SK-N-SH treated with all-trans-retinoic acid at 6 μM for 48 hours (cell line): Measurements from ENCODE around the gene GRPEL2.

Experiments
- ATAC-seq: fragments of 200-7000 bp; cut with Tn5 transposase; 3 replicates; pipeline ENCODE4 v1.9.1; 2020; ENCODE audit warnings: mild to moderate bottlenecking, moderate library complexity
- ARNTL ChIP-seq: fragments of 450-650 bp; formaldehyde crosslinking; IDR thresholded peaks from 2 replicates; pipeline ENCODE4 v1.5.0; 2020; ENCODE audit warnings: low read depth, mild to moderate bottlenecking, moderate library complexity, borderline replicate concordance
- BACH2 ChIP-seq: fragments of 250-450 bp; sonication (Bioruptor Pico); IDR thresholded peaks from 2 replicates; pipeline ENCODE4 v1.9.0; 2021; ENCODE audit warnings: mild to moderate bottlenecking, borderline replicate concordance
- CREB5 ChIP-seq: fragments of 250-450 bp; sonication (Bioruptor Pico); IDR thresholded peaks from 2 replicates; pipeline ENCODE4 v1.5.1; 2020; ENCODE audit warnings: low read depth, mild to moderate bottlenecking, moderate library complexity
- CSDC2 ChIP-seq: fragments of 250-450 bp; sonication (Bioruptor Pico); IDR thresholded peaks from 2 replicates; pipeline ENCODE4 v1.5.0; 2020; ENCODE audit warnings: mild to moderate bottlenecking, moderate library complexity
- ESRRG ChIP-seq: fragments of 250-450 bp; sonication (Bioruptor Pico); IDR thresholded peaks from 2 replicates; pipeline ENCODE4 v1.6.1; 2021; ENCODE audit warnings: mild to moderate bottlenecking
- GLIS3 ChIP-seq: fragments of 250-450 bp; sonication (Bioruptor Pico); IDR thresholded peaks from 2 replicates; pipeline ENCODE4 v1.5.0; 2020; ENCODE audit warnings: mild to moderate bottlenecking, moderate library complexity
- ISL1 ChIP-seq: fragments of 250-450 bp; sonication (Bioruptor Pico); IDR thresholded peaks from 2 replicates; pipeline ENCODE4 v2.1.2; 2022; ENCODE audit warnings: mild to moderate bottlenecking, moderate library complexity
- PATZ1 ChIP-seq: fragments of 250-450 bp; sonication (Bioruptor Pico); IDR thresholded peaks from 2 replicates; pipeline ENCODE4 v1.8.0; 2020; ENCODE audit warnings: mild to moderate bottlenecking, moderate library complexity, borderline replicate concordance
- PPARA ChIP-seq: fragments of 250-450 bp; sonication (Bioruptor Pico); IDR thresholded peaks from 2 replicates; pipeline ENCODE4 v1.5.0; 2020; ENCODE audit warnings: mild to moderate bottlenecking, borderline replicate concordance
- RARB ChIP-seq: fragments of 250-450 bp; sonication (Bioruptor Pico); IDR thresholded peaks from 2 replicates; pipeline ENCODE4 v1.8.0; 2021; ENCODE audit warnings: mild to moderate bottlenecking, moderate library complexity
- SNAI2 ChIP-seq: fragments of 250-450 bp; sonication (Bioruptor Pico); IDR thresholded peaks from 2 replicates; pipeline ENCODE4 v1.5.0; 2020; ENCODE audit warnings: mild to moderate bottlenecking, moderate library complexity
- TCF4 ChIP-seq: fragments of 250-450 bp; sonication (Bioruptor Pico); IDR thresholded peaks from 2 replicates; pipeline ENCODE4 v1.8.0; 2021; ENCODE audit warnings: mild to moderate bottlenecking, moderate library complexity, borderline replicate concordance
- TOX ChIP-seq: fragments of 250-450 bp; sonication (Bioruptor Pico); IDR thresholded peaks from 2 replicates; pipeline ENCODE4 v1.8.0; 2021; ENCODE audit warnings: mild to moderate bottlenecking, moderate library complexity, borderline replicate concordance
- TSHZ2 ChIP-seq: fragments of 250-450 bp; sonication (Bioruptor Pico); IDR thresholded peaks from 2 replicates; pipeline ENCODE4 v1.5.0; 2020; ENCODE audit warnings: mild to moderate bottlenecking, moderate library complexity
- ZC3H10 ChIP-seq: fragments of 250-450 bp; sonication (Bioruptor Pico); IDR thresholded peaks from 2 replicates; pipeline ENCODE4 v1.5.1; 2021; ENCODE audit warnings: mild to moderate bottlenecking, moderate library complexity
- ZFP30 ChIP-seq: fragments of 450-650 bp; formaldehyde crosslinking; IDR thresholded peaks from 2 replicates; pipeline ENCODE4 v1.5.0; 2022; ENCODE audit warnings: mild to moderate bottlenecking, moderate library complexity
- ZNF565 ChIP-seq: fragments of 450-650 bp; formaldehyde crosslinking; conservative IDR thresholded peaks from 2 replicates; pipeline ENCODE4 v1.5.0; 2020; ENCODE audit warnings: low read depth, mild to moderate bottlenecking, moderate library complexity
- ZNF70 ChIP-seq: fragments of 450-650 bp; formaldehyde crosslinking; IDR thresholded peaks from 2 replicates; pipeline ENCODE4 v1.5.0; 2020; ENCODE audit warnings: mild to moderate bottlenecking, moderate library complexity
- TF ChIP-seq, protein P1 (sequence below): fragments of 250-450 bp; sonication (Bioruptor Pico); IDR thresholded peaks from 2 replicates; pipeline ENCODE4 v1.5.1; 2021; ENCODE audit warnings: mild to moderate bottlenecking, moderate library complexity
- TF ChIP-seq, protein P2 (sequence below): fragments of 250-450 bp; sonication (Bioruptor Pico); IDR thresholded peaks from 2 replicates; pipeline ENCODE4 v1.8.0; 2021; ENCODE audit warnings: low read depth, mild to moderate bottlenecking, moderate library complexity, borderline replicate concordance

GRPEL2 gene

DNA sequence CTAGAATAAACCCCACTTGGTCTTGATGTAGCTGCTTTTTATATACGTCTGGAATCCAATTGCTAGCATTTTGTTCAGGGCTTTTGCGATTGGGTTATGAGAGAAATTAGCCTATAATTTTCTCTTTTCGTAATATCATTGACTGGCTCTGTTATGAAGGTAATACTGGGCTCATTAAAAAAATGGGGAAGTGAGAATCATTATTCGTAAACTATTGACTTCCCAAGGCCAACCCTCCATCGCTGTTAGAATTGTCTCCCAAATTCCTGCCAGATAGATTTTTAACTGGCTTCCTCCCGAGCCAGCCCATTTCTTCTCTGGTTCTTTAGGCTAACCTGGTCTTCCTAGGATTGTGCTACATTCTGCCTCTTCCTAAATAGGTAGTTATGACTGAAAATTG, 35.9 kb upstream of the GRPEL2 start:
- TF ChIP-seq ZFP30 (no peak), PPARA (no peak), RARB (CRISPR knock-in tag) (no peak), SNAI2 (CRISPR knock-in tag) (no peak), CSDC2 (CRISPR knock-in tag) (no peak), ZC3H10 (CRISPR knock-in tag) (no peak), ZNF70 (CRISPR knock-in tag) (no peak), ESRRG (CRISPR knock-in tag) (no peak), TSHZ2 (CRISPR knock-in tag) (no peak), TOX (no peak), TCF4 (no peak), ARNTL (CRISPR knock-in tag) (no peak)
- TF ChIP-seq, protein P1, sequence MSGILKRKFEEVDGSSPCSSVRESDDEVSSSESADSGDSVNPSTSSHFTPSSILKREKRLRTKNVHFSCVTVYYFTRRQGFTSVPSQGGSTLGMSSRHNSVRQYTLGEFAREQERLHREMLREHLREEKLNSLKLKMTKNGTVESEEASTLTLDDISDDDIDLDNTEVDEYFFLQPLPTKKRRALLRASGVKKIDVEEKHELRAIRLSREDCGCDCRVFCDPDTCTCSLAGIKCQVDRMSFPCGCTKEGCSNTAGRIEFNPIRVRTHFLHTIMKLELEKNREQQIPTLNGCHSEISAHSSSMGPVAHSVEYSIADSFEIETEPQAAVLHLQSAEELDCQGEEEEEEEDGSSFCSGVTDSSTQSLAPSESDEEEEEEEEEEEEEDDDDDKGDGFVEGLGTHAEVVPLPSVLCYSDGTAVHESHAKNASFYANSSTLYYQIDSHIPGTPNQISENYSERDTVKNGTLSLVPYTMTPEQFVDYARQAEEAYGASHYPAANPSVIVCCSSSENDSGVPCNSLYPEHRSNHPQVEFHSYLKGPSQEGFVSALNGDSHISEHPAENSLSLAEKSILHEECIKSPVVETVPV (CRISPR knock-in tag), result no peak
- ATAC-seq, result no peak

GRCh38 chr5:149310488-149310887, 34.8 kb upstream of the GRPEL2 start:
- ATAC-seq, result no peak
- TF ChIP-seq CREB5 (CRISPR knock-in tag), result no peak
- no peak for TF ChIP-seq ESRRG (CRISPR knock-in tag)
- TF ChIP-seq, protein P1 (CRISPR knock-in tag), result no peak

DNA sequence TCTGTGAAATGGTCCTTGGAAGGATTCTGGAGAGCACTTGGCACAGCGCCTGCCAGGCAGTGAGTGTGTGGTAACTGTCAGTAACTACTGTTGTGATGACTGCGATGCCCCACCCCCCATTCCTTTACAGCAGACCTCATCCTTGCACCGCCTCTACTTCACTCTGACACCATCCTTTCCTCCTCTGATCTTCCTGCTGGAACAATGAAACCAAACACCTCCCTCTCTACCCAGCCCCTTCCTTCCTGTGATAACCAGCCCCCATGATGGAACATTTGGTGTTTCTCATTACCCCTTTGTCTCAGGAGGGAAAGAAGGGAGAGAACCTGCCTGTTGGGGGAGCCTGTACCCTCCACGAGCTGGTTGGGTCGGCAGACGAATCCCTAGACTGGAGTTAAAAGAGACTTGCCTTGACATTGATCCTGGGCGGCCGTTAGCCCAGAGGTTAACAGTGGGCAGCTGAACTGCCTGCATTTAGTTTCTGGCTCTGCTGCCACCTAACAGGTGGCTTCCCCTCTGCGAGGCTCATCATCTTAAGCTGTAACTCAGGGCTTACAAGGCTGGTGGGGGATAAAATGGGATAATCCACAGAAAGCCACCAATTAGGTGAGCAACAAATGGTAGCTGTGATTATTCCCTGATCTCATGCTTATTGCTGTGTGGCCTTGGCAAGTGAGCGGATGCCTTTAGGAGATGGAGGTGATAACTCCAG, 34.2 kb upstream of the GRPEL2 start:
- ATAC-seq, result peak; percentile 67; the same call in 2 of the 3 replicates
- TF ChIP-seq TSHZ2 (CRISPR knock-in tag), result no peak
- TF ChIP-seq ZNF565 (CRISPR knock-in tag), result no peak
- TF ChIP-seq ZC3H10 (CRISPR knock-in tag), result no peak
- TF ChIP-seq ZFP30, result no peak
- no peak for TF ChIP-seq TOX
- no peak for TF ChIP-seq SNAI2 (CRISPR knock-in tag)
- TF ChIP-seq ZNF70 (CRISPR knock-in tag), result no peak
- TF ChIP-seq, protein P2, sequence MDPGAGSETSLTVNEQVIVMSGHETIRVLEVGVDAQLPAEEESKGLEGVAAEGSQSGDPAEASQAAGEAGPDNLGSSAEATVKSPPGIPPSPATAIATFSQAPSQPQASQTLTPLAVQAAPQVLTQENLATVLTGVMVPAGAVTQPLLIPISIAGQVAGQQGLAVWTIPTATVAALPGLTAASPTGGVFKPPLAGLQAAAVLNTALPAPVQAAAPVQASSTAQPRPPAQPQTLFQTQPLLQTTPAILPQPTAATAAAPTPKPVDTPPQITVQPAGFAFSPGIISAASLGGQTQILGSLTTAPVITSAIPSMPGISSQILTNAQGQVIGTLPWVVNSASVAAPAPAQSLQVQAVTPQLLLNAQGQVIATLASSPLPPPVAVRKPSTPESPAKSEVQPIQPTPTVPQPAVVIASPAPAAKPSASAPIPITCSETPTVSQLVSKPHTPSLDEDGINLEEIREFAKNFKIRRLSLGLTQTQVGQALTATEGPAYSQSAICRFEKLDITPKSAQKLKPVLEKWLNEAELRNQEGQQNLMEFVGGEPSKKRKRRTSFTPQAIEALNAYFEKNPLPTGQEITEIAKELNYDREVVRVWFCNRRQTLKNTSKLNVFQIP, result no peak
- TF ChIP-seq ESRRG (CRISPR knock-in tag), result no peak
- TF ChIP-seq GLIS3 (CRISPR knock-in tag), result no peak
- TF ChIP-seq CREB5 (CRISPR knock-in tag), result no peak
- TF ChIP-seq ISL1 (CRISPR knock-in tag), result no peak
- no peak for TF ChIP-seq ARNTL (CRISPR knock-in tag)
- TF ChIP-seq PATZ1 (CRISPR knock-in tag), result no peak
- no peak for TF ChIP-seq BACH2
- TF ChIP-seq CSDC2 (CRISPR knock-in tag), result no peak
